Stimulated activated naive CD4-positive, alpha-beta T cell treated with Interleukin-2 at 50 U/mL for 16 hours (primary cell): ENCODE results near the gene TP53BP2.
"Not testable (repeated sequence)": the region's sequence is repeated elsewhere in the genome, so short reads cannot be mapped to it uniquely, and the experiment has no call there.

ENCODE experiments used
- DNase-seq: peaks from one replicate; lab custom pipeline; 2025; lab: John Stamatoyannopoulos, UW

Gene TP53BP2

GRCh38 chr1:223845810-223846682, at the start of gene TP53BP2:
TP53BP2 (minus strand) TSS chr1:223845947; CDS start chr1:223845680, 267 bp downstream.
- peak; percentile 85 for DNase-seq

DNA sequence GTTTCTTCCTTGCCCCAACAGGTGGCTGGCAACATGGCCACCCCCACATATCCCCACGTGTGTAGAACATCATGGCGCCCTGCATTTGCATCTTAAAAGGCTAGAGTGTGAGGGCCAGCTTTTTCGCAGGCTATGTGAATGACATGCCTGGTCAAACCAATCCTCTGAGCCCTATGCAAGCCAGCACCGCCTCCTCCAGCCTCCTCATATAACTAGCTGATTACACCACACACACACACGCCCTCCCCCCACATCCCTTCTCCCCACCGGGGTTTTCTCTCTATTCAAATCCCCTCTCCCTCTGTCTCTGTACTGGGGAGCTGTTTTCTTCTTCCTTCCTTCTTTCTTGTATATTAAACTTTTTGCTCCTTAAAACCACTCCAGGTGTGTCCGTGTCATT, 44.7 kb upstream of the TP53BP2 start:
- DNase-seq, result not testable (repeated sequence)

DNA sequence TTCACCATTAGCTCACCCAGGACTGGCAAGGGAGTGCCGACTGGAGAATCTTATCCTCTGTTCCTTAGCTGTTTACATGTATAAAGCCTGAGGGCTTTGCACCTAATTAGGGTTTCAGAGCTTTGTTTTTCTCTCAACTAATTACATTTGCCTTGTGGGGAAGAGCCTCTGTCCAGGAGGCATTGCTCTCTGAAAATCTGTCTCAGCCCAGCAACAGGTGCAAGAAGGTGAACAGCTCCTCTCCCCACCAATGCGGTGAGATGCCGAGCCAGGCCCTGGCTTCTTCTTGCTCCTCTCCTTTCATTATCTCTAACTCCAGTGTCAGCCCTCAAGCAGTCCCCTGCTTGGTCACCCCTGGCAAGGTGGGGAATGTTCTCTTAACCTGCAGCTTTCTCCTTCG, 43.6 kb upstream of the TP53BP2 start:
- not testable (repeated sequence) for DNase-seq

GRCh38 chr1:223887747-223888418, 42.1 kb upstream of the TP53BP2 start:
- DNase-seq, result no peak

DNA sequence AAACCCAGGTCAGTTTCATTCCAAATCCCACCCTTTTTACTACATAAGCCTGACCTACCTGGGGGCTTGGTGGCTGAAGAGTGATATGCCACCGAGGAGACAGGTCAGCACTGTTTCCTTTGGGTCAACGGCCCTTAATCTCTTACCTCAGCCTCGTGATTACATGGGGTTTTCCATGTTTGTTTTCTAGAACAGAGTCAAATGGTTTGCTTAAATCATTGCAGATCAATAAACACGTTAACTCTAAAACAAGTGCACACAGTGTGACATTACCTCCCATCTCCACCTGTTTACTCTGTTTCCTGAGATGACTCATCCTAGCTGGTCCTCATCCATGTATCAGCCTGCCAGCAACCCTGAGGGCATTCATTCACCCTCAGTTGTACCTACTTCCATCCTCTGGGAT, 40.8 kb upstream of the TP53BP2 start:
- no peak for DNase-seq

DNA sequence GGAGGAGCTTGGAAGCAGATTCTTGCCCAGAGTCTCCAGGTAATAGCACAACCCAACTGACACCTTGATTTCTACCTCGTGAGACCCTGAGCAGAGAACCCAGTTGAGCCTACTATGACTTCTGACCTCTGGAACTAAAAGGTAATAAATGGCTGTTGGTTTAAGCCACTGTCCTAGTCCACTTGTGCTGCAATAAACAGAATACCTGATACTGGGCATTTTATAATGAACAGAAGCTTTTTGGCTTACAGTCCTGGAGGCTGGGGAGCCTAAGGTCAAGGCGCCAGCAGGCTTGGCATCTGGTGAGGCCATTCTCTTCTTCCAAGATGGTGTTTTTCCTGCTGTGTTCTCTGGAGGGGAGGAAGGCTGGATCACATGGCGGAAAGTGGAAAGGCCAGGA, 39.9 kb upstream of the TP53BP2 start:
- DNase-seq, result no peak

GRCh38 chr1:223878598-223879325, 33.0 kb upstream of the TP53BP2 start:
- no peak for DNase-seq

DNA sequence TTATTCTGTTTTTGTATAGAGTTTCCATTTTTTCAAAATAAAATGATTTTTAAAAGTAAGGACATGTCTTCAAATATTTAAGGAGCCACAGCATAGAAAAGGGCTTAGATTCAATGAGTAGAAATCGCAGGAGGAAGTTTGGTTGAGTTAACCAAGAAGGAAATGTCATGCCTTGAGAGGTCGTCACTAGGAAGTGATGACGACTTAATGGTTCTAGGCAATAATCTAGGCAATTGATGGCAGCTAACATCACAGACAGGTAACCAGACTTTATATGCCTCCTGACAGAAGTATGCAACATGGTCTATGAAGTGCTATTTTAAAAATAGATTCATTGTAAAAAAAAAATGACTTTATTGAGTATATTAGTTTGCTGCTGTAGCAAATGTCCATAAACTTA, 32.1 kb upstream of the TP53BP2 start:
- DNase-seq, result no peak

- DNase-seq, result no peak
Measured at GRCh38 chr1:223876590-223876989, 30.8 kb upstream of the TP53BP2 start.

DNA sequence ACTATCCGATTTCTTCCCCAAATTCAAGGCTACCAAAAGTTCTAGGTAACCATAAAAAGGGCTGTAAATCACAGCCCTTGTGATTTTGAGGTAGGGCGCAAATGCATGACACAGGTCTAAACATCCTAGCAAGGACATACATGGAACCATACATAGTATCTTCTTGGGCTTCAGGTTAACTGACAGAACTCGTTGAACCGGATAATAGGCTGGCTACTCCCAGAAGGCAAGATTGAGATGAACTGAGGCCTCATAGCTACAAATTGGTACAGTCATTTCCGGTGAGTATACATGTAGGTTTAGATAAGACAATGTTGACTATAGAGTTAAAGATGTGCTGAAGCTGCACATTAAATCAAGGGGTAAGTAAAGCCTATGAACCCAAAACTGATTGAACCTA, 27.3 kb upstream of the TP53BP2 start:
- no peak for DNase-seq

DNA sequence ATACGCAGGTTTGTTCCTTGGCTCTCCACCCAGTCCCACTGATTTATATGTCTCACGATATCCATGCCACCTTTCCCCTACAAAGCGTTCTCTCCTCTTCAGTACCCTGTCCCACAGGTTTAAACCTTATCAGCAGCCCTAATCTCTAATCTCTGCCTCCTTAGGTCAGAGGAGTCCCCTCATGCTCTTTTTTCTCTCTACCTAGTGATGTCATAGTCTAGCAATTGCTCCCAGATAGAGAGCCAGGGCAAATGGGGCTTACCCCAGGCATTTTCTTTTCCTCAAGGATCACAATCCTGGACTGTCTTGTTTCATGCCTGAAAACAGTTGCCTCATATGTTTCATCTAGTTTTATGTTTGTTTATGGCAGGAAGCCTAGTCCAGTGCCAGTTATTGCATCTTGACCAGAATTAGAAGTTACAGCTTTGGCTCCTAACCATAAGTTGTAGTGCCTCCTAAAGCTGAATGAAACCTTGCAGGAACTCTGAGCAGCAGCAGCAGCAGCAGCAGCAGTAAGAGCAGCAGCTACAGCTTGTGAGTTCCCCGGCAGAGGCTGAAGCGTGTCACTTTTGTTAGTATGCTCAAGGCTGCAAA, 26.7 kb upstream of the TP53BP2 start:
- no peak for DNase-seq

- no peak for DNase-seq
Measured at GRCh38 chr1:223870617-223871574, 25.1 kb upstream of the TP53BP2 start.

- not testable (repeated sequence) for DNase-seq
Measured at GRCh38 chr1:223864599-223865368, 19.0 kb upstream of the TP53BP2 start.

DNA sequence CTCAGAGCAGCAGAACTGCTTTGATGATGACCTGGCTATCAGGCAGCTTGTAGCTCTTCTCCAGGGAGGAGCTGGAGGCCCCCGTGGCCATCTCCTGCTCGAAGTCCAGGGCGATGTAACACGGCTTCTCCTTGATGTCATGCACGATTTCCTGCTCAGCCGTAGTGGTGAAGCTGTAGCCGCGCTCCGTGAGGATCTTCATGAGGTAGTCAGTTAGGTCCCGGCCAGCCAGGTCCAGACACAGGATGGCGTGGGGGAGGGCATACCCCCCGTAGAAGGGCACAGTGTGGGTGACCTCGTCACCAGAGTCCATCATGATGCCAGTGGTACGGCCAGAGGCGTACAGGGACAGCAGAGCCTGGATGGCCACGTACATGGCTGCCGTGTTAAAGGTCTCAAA, 18.3 kb upstream of the TP53BP2 start:
- DNase-seq, result no peak

DNA sequence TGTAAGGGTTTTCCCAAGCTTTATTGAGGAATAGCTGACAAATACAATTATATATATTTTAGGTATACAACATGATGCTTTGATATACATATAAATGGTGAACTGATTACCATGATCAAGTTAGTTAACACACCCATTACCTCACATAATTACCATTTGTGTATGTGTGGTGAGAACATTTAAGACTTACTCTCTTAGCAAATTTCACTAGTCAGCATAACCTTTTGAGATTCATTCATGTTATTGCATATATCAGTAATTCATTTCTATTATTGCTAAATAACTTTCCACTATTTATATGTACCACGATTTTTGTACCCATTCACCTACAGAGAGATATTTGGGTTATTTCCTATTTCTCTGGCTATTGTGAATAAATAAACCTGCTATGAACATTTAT, 16.2 kb upstream of the TP53BP2 start:
- DNase-seq, result no peak

DNA sequence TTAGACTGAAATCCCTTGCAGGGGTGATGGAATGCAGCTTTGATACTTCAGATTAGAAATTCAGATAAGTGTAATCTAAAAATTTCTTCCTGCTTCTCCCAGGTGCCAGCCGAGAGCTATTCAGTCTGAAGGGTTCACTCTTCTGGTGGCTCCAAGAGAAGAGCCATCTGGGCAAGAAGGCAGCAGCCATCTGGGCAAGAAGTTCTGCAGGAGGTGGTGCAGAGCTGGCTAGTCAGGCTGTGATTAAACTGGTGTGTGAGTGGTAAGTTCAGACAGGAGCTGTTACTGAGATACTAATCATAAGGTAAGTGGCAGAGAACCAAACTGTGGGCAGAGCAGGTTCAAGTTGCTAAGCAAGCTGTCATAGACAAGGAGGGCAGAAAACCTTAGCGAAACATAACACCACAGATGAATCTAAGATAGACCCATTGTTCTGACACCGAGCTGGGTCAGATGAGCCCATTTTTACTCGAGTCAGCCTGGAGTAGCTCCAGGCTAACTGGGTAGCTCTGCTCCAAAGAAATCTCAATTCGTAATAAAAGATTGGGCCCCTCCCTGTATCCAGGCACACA, 14.4 kb upstream of the TP53BP2 start:
- no peak for DNase-seq

DNA sequence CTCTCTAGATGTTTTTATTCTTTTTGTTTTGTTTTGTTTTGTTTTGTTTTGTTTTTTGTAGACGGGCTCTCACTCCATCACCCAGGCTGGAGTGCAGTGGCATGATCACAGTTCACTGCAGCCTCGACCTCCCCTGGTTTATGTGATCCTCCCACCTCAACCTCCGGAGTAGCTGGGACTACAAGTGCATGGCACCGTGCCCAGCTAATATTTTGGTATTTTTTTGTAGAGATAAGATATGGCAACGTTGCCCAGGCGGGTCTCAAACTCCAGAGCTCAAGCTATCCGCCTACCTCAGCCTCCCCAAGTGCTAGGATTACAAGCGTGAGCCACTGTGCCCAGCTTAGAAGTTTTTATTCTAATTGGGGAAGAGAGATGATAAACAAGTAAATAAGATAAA, 13.3 kb upstream of the TP53BP2 start:
- DNase-seq, result no peak

- DNase-seq, result no peak
Measured at GRCh38 chr1:223856386-223856785, 10.6 kb upstream of the TP53BP2 start.

- DNase-seq, result no peak
Measured at GRCh38 chr1:223853748-223854147, 8.0 kb upstream of the TP53BP2 start.

DNA sequence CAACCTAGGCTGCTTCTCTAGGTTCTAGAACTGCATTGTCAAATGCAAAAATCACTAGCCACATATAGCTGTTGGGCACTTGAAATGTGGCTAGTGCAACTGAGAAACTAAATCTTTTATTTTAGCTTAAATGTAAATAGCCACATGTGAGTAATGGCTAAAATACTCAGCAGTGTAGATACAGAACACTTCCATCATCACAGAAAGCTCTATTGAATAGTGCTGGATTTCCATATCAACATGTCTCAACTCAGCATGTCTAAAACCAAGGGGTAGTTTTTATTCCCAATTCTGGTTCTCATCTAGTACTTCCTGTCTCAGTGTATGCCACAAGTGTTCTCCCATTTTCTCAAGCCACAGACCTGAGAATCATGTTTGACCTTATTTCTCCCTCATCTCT, 7.5 kb upstream of the TP53BP2 start:
- DNase-seq, result no peak
